ENCODE results near the gene MICAL2.

DNA sequence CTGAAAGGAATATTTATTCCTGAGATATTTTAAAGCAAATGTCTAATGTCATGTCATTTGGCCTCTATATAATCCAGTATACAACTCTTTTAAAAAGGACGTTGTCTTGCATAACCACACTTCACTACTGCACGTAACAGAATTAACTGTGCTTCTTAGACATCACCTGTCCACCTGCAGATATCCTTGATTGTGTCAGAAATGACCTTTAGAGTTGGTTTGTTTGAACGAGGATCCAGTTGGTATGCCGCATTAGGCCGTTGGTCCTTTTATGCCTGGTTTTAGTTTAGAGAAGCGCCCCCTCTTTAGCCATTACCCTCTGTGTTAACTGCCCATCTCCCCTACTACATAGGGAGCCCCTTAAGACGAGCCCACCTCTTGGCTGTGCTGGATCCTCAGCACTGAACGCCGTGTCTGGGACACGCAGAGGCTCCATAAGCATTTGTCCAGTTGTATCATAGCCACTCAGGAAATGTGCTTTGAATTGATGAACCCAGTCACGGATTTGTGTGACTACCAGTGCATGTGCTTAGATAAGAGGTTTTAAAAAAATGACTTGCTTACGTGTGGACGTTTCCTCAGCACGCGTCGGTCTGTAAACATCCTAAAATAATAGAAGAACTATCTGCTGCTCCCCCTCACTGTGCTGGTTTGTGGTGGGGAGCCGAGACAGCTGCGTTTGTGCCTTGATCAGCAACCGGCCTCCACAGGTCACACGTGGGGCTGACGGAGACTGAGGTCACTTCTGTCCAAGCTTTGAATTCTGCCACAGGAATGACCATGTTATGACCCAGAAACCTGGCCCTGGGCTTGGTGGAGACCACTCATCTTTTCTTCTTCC lies 4.0 kb downstream of the MICAL2 start:
- TF ChIP-seq, protein P1, sequence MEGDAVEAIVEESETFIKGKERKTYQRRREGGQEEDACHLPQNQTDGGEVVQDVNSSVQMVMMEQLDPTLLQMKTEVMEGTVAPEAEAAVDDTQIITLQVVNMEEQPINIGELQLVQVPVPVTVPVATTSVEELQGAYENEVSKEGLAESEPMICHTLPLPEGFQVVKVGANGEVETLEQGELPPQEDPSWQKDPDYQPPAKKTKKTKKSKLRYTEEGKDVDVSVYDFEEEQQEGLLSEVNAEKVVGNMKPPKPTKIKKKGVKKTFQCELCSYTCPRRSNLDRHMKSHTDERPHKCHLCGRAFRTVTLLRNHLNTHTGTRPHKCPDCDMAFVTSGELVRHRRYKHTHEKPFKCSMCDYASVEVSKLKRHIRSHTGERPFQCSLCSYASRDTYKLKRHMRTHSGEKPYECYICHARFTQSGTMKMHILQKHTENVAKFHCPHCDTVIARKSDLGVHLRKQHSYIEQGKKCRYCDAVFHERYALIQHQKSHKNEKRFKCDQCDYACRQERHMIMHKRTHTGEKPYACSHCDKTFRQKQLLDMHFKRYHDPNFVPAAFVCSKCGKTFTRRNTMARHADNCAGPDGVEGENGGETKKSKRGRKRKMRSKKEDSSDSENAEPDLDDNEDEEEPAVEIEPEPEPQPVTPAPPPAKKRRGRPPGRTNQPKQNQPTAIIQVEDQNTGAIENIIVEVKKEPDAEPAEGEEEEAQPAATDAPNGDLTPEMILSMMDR (IDR thresholded peaks at IDR 0.05): no peak
- no peak for TF ChIP-seq POLR2A (IDR thresholded peaks at IDR 0.05)
